A172 (cell line): ENCODE measurements around the gene ARFRP1. TPM values are rescaled to one million over a fixed set of nuclear protein-coding genes. Genes with fewer than 3 reads are reported as not detected.
"Not testable (repeated sequence)": the region's sequence is repeated elsewhere in the genome, so short reads cannot be mapped to it uniquely, and the experiment has no call there.

Experiments used
- DNase-seq: peaks from one replicate; pipeline ENCODE4 v3.0.0-alpha.2; 2015; ENCODE audit warnings: low spot score
- total RNA-seq: library from RNA; depleted of rRNA; stranded (reverse); fragments of >200 nt; shearing (Covaris generic); gene quantifications from 2 replicates; pipeline ENCODE4 v1.2.3, GENCODE V29; 2014

Gene ARFRP1
- total RNA-seq, 1 experiment from 2014 or later, result 61.1 TPM

GRCh38 chr20:63678071-63678470 is 29.7 kb downstream of the ARFRP1 start:
- no peak for DNase-seq

GRCh38 chr20:63675681-63676368 is 32.0 kb downstream of the ARFRP1 start:
- DNase-seq, result no peak

- no peak for DNase-seq
Measured at GRCh38 chr20:63673951-63674350, 33.8 kb downstream of the ARFRP1 start.

GRCh38 chr20:63672666-63673065 is 35.1 kb downstream of the ARFRP1 start:
- DNase-seq, result no peak

GRCh38 chr20:63671695-63672094 is 36.1 kb downstream of the ARFRP1 start:
- not testable (repeated sequence) for DNase-seq

GRCh38 chr20:63668351-63668750 is 39.4 kb downstream of the ARFRP1 start:
- no peak for DNase-seq

- DNase-seq, result no peak
Measured at GRCh38 chr20:63667858-63668257, 39.9 kb downstream of the ARFRP1 start.

- no peak for DNase-seq
Measured at GRCh38 chr20:63665708-63666107, 42.1 kb downstream of the ARFRP1 start.

GRCh38 chr20:63664861-63665594 is 42.7 kb downstream of the ARFRP1 start:
- no peak for DNase-seq

- no peak for DNase-seq
Measured at GRCh38 chr20:63664143-63664851, 43.5 kb downstream of the ARFRP1 start.

GRCh38 chr20:63663332-63664066 is 44.3 kb downstream of the ARFRP1 start:
- DNase-seq, result no peak

GRCh38 chr20:63662813-63663189 is 45.0 kb downstream of the ARFRP1 start:
- DNase-seq, result no peak

GRCh38 chr20:63661959-63662812 is 45.6 kb downstream of the ARFRP1 start:
- DNase-seq, result no peak

- no peak for DNase-seq
Measured at GRCh38 chr20:63661108-63661507, 46.7 kb downstream of the ARFRP1 start.

GRCh38 chr20:63660622-63661021 is 47.2 kb downstream of the ARFRP1 start:
- no peak for DNase-seq

- not testable (repeated sequence) for DNase-seq
Measured at GRCh38 chr20:63660174-63660573, 47.6 kb downstream of the ARFRP1 start.

- no peak for DNase-seq
Measured at GRCh38 chr20:63659370-63659769, 48.4 kb downstream of the ARFRP1 start.

GRCh38 chr20:63658749-63659187 is 49.0 kb downstream of the ARFRP1 start:
- no peak for DNase-seq

- DNase-seq, result peak; percentile 81
Measured at GRCh38 chr20:63657937-63658748, 49.6 kb downstream of the ARFRP1 start, which contains the start of gene RTEL1. Gene RTEL1 (plus strand): TSS chr20:63658312. CDS start chr20:63659403, 1,091 bp downstream.
